DLD1 (cell line): Measurements from ENCODE around the gene MVK.

Experiments
- in situ Hi-C: cut with HindIII; loops from 2 replicates; pipeline ENCODE4 v1.10.0; 2017; ENCODE audit warnings: low sequenced_read_pairs

Gene MVK

DNA sequence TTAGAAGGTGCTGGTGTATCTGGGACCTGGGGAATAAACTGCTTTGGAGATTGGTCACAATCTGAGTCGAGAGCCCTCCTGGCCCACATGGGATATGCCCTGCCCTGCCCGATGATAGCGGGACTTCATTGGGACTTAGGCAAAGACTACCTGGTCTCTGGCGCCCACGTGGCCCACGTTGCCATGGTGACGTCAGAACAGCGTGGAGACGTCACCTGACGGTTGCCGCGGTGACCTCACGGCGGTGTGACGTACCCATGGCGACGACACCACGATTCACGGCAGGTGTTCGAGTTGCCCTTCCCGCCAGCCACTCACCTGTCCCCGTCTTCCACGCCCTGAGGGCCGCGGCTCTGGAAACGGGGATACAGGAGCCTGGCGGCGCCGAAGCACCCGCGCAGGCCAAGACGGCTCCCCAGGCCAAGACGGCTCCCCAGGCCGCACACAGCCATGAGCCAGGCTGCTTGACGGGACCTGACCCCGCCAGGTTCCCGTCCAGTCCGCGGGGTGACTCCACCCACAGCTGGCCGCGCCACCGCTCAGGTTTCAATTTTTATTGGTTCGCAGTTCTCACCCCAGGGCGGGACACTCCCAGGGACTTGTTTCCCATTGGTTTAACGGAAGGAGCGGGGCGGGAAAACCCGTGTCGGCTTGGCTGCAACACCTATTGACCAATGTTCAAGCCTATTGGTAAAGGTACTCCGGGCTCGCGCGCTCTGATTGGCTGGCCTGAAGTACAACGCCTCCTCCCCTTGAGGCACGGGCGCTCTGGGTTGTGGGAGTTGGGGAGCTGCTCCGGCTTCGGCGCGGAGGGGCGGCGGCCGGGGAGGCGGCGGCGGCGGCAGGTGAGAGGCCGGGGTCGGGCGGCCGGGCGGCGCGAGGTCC lies at the start of gene MVK, which contains the start of gene MMAB:
TSS of gene MVK (plus strand) at position 766 of the 885 bp plus-strand sequence. CDS start 1,029 bp downstream, outside the sequence.
TSS of gene MMAB (minus strand) at position 476 of the 885 bp plus-strand sequence. CDS start at position 452, 24 bp downstream.
- in situ Hi-C loops: no loop called here

DNA sequence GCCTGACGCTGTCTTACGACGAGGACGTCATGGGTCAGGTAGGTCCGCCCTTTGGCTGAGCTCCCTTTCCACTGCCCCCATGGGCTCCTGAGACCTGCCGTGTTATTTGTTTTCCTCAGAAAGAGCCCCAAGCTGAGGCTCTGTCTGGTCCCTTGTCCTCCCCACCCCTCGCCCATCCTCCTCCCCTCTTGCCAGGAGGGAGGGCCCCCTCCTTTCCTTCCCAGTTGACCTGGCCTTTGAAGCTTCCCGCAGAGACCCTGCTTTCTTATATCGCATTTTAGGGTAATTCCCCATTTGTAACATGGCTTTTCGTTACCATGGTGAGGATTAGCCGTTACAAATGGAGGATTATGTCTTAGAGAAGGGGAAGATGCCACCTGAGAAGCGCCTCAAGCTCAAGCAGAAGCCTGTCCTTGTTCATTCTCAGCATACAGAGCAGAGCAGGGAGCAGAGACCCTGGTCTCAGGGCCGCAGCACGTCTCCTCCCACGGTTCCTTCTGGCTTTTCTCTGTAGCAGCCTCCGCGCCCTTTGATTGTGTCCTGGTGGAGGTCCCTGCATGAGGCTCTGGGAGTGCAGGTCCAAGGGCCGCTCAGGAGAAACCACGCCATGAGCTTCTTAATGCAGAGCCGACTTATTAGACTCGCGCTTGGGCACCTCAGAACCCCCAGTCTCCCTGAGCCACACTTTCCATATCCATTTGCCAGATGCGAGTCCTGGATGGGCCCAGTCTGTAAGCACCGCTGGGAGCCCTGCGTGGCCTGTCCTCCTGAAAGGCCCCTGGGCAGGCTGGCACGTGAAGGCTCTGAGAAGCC lies 48.9 kb upstream of the MVK start:
- in situ Hi-C loops: no loop called here

DNA sequence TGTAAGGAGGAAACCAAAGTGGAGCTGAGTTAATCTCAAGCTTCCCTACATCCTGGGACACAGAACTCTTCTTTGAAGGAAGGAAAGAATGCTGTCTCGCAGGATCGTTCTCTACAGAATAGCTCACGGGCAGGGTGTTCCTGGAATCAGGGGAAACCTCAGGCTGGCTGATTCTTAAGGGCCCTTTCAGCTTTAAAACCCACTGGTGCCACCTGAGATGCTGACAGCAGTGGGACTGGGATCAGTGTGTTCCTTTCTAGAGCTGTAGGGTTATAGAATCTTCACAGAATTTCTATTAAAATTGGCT lies 48.4 kb upstream of the MVK start:
- in situ Hi-C loops: no loop called here

DNA sequence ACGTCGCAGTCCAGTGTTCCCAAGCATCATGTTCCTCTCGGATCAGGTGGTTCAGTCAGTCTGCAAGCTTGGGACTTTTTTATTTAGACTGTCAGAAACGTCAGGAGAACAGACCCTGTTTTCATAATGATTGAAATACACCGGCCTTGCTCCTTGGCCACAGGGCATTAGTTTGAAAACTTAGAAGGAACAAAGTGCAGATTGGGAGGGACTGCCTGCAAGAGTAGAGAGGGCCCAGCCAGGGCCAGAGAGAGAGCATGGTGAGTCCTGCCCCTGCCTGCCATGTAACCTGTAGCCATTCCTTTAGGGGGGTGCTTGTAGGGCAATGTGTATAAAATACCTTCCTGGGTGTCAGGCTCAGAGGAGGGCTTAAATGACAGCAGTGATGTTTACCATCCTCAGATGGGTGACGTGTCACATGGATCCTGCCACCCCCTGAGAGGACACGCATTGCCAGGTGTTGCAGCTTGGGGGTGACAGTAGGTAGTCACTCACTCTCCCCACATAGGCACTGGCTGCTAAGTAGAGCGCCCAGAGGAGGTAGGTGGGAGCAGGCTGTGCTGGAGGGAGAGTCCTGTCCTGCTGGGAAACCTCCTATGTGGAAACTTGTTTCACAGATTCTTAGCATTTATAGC lies 46.0 kb upstream of the MVK start:
- in situ Hi-C loops: no loop called here

DNA sequence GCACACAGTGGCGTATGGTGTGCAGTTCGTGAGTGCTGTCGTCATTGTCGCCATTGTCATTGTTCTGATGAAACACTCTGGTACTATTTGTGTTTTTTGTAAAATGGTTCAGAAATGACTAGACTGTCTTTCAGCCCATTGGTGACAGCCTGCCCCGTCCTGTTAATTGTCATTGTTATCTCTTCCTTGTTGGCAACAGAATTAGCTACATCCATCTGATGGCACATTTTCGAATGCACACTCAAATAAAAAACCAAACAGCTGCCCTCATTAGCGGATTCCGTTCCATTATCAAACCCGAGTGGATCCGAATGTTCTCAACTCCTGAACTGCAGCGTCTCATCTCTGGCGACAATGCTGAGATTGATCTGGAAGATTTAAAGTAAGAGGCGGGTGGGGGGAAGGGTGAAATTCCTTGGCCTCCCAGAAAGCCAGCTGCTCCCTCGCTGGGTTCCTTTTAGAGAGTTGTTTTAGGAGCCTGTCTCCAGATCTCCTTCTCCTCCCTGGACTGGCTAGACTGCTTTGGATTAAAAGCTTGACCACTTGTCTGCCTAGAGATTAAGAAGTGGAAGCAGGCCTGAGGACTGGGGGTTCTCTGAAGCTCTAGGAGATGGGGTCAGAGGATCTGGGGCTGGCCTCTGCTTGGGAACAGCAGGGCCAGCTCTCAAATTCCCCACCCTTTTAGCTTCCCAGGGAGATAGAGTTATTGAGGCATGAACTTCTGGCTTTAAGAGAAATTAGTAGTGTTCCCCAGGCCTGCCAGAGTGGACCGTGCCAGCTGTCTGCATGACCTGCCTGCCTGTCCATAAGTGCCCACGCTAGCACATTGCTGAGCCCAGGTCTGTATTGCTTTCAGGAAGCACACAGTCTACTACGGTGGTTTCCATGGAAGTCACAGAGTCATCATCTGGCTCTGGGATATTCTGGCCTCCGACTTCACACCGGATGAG lies 43.6 kb upstream of the MVK start:
- in situ Hi-C loops: no loop called here

DNA sequence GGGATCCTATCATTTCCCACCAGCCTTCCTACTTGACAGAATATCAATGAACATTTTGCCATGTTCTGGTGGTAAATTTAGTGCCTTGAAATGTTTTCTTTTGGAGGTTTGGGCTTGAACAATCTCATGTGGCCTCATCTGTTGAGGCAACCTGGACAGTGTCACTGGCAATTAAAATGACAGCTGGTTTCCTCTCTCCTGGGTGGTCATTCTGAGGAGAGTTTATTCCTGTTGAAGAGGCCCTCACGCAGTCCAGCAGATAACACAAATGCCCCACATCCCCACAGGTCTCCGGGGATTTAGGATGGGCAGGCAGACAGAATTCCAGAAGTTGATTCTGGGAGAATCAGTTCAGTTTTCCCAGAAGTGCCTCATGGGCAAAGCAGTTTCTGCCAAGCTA lies 42.2 kb upstream of the MVK start:
- in situ Hi-C loops: no loop called here

DNA sequence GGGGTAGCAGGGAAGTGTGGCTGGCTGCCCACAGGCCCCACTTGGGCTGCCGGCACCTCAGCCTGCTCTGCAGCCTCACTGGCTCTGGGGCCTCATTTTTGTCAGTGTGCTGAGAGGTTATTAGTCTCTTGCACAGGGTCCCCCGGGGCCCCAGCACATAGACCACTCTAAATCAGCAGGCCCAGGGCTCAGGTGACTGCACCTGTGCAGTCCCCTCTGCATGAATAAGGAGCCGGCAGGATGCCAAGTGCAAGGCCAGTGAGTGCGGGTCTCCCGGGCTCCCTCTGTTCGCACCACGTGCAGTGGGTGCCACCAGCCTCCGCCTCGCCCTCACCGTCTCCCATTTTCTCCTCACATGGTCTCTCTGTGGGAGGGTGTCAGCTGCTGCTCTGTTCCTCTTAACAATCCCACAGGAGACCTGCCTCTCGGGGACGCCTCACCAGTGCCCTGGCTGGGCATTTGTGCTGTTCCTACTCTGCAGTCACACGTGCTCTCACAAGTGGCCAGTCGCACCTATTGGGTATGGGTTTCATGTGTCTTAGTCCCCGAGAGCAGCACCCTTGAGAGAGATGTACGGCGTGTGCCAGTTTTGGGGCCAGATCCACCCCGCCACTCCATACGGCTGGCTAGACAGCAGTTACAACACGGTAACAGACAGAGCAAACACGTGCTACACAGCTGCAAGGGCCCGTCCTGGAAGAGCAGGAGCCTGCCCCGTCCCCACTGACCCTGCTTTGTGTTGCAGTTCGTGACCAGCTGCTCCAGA lies 40.7 kb upstream of the MVK start:
- in situ Hi-C loops: no loop called here

DNA sequence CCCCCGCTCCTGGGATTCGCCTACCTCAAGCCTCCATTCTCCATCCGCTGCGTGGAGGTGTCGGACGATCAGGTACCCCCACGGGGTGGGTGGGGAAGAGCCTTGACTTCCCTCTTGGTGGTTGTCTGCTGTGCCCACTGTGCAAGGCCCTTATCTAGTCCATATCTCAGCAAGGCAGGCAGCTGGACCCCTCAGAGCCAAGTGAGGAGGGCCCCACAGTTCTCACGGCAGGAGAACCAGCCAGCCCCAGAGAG lies 40.2 kb upstream of the MVK start:
- in situ Hi-C loops: no loop called here

DNA sequence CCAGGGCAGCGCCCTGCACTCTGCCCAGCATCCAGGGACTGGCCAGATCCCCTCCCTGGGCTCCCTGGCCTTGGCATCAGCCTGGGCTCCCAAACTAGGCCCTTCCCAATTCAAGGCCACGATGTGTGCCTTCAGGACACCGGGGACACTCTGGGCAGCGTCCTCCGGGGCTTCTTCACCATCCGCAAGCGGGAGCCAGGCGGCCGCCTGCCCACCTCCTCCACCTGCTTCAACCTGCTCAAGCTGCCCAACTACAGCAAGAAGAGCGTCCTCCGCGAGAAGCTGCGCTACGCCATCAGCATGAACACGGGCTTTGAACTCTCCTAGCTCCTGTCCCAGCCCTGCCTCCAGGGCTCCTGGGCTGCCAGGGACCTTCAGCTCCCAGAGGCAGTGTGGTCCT lies 39.1 kb upstream of the MVK start:
- in situ Hi-C loops: no loop called here

DNA sequence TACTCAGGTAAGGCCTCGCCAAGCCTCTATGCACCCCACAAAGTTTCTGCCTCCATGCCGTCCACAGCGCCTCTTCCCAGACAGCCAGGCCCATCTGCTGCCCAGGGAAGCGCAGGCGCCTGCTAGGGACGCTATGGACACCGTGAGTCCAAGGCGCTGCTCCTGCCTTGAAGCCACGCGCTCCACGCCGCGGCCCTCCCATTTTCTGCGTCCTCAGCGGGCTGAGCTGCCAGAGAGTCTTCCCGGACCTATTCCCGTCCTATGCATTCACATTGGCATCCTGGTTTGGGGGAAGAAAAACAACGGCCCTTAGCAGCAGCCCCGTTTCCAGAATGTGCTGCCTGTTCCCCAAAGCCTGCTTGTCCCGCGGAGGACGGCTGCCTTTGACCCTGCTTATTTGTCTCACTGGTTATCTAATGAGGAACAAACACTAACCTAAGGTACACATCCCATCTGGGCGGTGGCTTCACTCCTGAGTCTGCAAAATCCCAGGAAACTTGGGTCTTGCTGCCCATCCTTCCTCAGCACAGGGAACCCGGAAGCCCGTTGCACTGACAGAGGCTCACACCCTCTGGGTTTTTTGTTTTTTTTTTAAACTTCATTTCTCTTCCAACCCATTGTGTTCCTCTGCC lies 38.2 kb upstream of the MVK start:
- in situ Hi-C loops: no loop called here

DNA sequence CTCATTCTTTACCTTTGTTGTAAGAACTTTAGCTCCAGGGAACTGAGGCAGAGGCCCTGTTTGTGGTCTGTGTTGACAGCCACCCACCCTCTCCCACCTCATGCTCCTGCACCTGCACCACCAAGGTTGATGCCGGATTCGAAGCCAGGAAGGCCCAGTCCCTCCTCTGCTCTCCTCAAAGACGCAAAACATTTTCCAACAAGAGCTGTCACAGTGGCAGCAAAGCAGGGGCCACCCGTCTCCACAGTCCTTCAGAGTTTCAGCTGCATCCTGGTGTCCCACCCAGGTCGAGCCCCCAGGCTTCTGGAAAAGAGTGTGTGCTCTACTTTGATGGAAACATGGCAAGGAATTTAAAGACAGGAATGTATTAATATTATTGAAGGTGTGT lies 37.7 kb upstream of the MVK start:
- in situ Hi-C loops: no loop called here

DNA sequence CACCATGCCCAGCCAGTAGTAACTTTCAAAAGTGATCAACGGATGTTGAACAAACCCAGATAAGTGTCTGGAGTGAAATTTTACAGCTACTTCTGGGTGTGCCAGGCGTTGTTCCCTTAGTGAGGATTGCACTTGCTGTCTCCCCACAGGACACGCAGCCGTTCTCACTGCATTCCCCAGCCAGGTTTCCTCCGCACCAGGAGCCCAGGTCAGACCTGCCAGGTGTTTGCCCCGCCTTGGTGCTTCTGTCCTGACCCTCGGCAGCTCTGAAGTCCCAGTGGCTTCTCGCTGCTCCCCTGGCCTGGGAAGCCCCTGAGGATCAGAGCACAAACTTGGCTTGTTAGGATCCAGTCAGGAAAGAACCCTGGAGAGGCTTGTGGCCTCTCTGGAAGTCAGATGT lies 36.5 kb upstream of the MVK start:
- in situ Hi-C loops: no loop called here

DNA sequence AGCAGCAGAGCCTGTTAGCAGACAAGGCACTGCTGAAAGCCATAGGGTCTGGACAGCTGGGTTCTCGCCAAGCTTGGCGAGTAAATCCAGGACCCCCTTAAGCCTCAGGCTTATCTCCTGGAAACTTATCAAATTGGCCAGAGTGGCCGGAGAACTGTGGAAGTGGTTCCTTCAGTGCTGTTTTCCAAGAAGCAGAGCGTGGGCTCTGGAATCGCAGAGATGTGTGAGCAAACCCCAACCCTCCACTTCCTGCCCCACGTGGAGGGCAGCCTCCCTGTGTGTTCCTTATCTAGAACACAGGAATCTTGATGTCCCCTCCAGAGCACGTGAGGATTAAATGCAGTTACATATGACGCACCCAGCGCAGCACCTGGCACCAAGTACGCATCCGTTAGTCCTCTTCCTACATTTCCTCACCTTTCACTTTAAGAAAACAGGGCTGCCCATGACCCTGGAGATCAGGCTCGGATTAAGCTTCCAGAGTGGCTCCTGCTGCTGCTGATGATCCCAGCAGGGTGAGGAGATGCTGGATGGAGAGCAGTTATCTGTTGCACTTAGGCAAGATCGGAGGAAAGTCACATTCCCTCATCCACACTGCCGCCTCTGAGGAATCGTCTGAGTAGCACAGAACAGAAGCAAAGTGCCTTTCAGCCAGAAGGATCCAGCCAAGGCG lies 35.3 kb upstream of the MVK start:
- in situ Hi-C loops: no loop called here

DNA sequence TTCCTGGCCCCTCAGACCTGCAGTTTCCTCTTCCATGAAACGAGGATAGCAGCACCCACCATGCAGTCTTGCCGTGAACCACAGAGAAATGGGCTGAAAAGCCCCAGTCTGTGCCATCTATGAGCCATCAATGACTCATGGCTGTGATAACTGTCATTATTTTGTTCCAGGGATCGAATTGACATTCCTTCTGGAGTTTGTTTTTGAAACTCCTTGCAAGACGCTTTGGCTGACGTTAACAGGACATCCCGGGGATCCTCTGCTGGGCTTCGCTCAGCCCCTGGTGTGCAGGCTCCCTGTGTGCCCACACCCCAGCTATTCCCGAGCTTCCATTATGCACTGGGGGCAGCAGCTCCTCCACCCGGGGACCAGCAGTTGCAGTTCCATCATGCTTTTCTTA lies 34.1 kb upstream of the MVK start:
- in situ Hi-C loops: no loop called here

DNA sequence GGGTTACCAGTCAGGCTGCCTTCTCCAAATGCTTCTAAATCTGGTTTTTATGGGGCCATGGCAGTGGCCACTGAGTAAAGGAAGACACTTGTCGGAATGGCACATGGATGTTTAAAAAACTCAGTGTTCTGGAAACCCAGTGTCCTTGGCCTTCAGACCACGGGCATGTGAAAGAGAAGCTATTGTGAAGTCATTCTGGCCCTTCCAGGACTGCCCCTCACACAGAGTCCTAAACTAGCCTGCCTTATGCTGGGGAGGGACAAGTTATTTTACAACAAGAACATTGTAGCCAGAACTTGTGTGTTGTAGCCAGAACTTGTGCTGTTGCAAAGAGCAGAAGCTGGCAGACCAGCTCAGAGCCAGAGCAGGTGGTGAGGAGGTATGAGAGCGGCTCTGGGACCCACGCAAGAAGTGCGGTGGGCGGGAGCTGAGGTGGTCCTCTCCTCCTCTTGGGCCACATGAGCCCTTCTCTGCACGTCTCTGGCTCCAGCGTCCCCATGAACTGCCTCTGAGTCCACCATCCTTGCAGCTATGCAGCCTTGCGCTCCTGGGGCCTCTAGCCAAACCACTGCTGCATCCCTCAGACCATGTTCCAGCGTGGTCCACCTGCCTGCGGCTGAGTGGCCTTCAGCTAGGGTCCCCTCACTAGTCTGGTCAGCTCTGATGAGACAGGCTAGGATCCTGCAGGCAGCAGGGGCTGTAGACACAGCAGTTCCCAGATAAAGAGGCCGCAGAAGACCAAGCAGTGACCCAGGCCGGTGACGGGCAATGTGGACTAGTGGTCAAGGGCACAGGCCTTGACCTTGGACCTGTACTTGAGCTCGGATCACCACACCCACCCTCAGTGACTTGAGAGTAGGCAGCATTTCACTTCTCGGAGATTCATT lies 32.8 kb upstream of the MVK start:
- in situ Hi-C loops: no loop called here

DNA sequence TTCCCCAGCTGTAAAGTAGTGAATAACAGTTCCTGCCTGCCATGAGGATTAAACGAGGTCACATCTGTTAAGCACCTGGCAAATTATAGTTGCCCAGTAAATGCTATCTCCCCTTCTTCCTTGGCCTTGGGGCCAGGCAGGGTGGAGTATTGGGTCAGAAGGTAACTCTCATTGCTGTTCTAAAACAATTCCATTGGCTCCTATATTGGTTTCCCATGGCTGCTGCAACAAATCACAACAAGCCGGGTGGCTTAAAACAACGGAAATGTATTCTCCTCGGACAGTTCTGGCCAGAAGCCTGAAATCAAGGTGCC lies 32.2 kb upstream of the MVK start:
- in situ Hi-C loops: no loop called here

DNA sequence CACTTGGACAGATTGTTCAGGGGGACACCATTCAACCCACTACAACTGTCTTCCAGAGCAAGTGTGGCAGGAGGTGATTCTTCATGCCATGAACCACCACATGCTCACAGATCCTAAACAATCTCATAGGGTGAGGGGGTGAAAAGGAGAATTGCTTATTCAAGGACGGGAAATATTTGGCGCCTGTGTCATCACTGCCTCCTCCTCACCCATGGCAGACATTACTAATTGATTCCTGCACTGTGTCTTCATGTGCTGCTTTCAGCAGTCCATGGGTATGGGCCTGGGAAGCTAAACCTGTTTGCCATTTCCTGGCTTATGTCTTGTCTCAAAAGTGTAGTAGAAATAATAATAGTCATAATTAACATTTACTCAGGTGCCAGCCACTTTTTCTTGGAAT lies 31.6 kb upstream of the MVK start:
- in situ Hi-C loops: no loop called here

DNA sequence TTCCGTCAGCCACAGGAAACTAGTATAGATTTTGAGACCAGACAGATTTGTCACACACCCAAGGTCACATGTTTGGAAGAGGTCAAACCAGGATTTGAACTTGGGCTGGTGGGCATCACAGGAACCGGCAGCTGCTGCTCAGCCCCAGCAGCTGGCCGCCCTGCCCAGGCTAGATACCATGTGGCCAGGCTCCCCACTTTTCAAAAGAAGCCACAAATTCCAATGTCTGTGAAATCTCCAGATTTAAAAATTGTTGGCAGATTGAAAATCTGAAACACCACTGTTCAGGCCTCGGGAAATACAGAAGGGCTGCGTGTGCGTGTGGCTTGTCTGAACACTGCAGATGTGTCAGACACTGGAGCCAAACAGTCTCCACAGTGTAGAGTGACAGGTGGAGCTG lies 30.7 kb upstream of the MVK start:
- in situ Hi-C loops: no loop called here
